Caco-2 (cell line): Measurements from ENCODE around the gene SOX30. TPM values are rescaled to one million over a fixed set of nuclear protein-coding genes. Genes with fewer than 3 reads are reported as not detected.

ENCODE experiments used
- BruUV-seq: library from RNA; stranded (reverse); fragments of 400-500 nt; replicated peaks from 2 replicates; lab custom pipeline; 2021; lab: Mats Ljungman, UMichigan
- CTCF ChIA-PET: fragments of 300-600 bp; sonication (Branson Sonifier 250); formaldehyde crosslinking; loops from one replicate; lab custom pipeline; 2022; ENCODE audit warnings: antibody characterized with exemption; lab: Charles Lee
- POLR2A ChIA-PET: fragments of 300-600 bp; sonication (Branson Sonifier 250); formaldehyde crosslinking; loops from one replicate; lab custom pipeline; 2022; ENCODE audit warnings: antibody characterized with exemption; lab: Charles Lee
- DNase-seq, 2 experiments: peaks; one replicate each; pipeline versions ENCODE4 v3.0.0 to v3.0.0-alpha.2; 2020 to 2022
- H3K27me3 ChIP-seq: replicated peaks from 2 replicates; pipeline ENCODE4 v1.6.0; 2011; ENCODE audit warnings: low read length; ENCODE audit not compliant: control insufficient read depth, insufficient read depth
- H3K36me3 ChIP-seq: 2 replicates; pipeline ENCODE4 v1.5.1; 2011; ENCODE audit warnings: low read length; ENCODE audit not compliant: control insufficient read depth, insufficient read depth
- H3K4me1 ChIP-seq: fragments of 250-450 bp; sonication (Bioruptor Pico); 2 replicates; pipeline ENCODE4 v1.5.1; 2020; ENCODE audit warnings: mild to moderate bottlenecking
- H3K4me3 ChIP-seq: 2 replicates; pipeline ENCODE4 v1.5.1; 2011; ENCODE audit warnings: low read depth, mild to moderate bottlenecking, control low read depth, low read length
- H3K9me3 ChIP-seq: fragments of 250-450 bp; sonication (Bioruptor Pico); 2 replicates; pipeline ENCODE4 v1.5.1; 2020; ENCODE audit warnings: mild to moderate bottlenecking, moderate library complexity
- H3K27ac Mint-ChIP-seq: one replicate; pipeline ENCODE4 v1.8.0; 2022; ENCODE audit warnings: mixed read lengths; ENCODE audit not compliant: unreplicated experiment
- H3K27me3 Mint-ChIP-seq: one replicate; pipeline ENCODE4 v1.8.0; 2022; ENCODE audit warnings: mixed read lengths; ENCODE audit not compliant: insufficient read depth, unreplicated experiment
- H3K36me3 Mint-ChIP-seq: one replicate; pipeline ENCODE4 v1.8.0; 2022; ENCODE audit warnings: mild to moderate bottlenecking, mixed read lengths; ENCODE audit not compliant: insufficient read depth, unreplicated experiment
- H3K4me1 Mint-ChIP-seq: one replicate; pipeline ENCODE4 v1.8.0; 2022; ENCODE audit warnings: low read depth, mixed read lengths; ENCODE audit not compliant: unreplicated experiment
- H3K4me3 Mint-ChIP-seq: one replicate; pipeline ENCODE4 v1.8.0; 2022; ENCODE audit warnings: mild to moderate bottlenecking, moderate library complexity, mixed read lengths; ENCODE audit not compliant: unreplicated experiment
- H3K9me3 Mint-ChIP-seq: one replicate; pipeline ENCODE4 v1.8.0; 2022; ENCODE audit warnings: mixed read lengths; ENCODE audit not compliant: unreplicated experiment
- CTCF ChIP-seq, 2 experiments: fragments of 200-600 bp in 1 of 2; IDR thresholded peaks; 1 replicate in 1 of 2; 2 replicates in 1 of 2; pipeline versions ENCODE4 v1.5.1 to v1.8.0; 2011 to 2022; ENCODE audit warnings: antibody characterized with exemption in 1 of 2, control low read depth in 1 of 2, inconsistent platforms in 1 of 2, low read depth in 1 of 2, low read length in 1 of 2, mild to moderate bottlenecking in 1 of 2, moderate library complexity in 1 of 2; ENCODE audit not compliant: insufficient read depth in 1 of 2, severe bottlenecking in 1 of 2, unreplicated experiment in 1 of 2
- intact Hi-C: fragments of 100-400 bp; cut with micrococcal nuclease; formaldehyde crosslinking; loops from one replicate; pipeline ENCODE4 v1.10.0; 2022; ENCODE audit not compliant: unreplicated experiment
- total RNA-seq: library from RNA; stranded (reverse); gene quantifications from 2 replicates; pipeline ENCODE4 v1.2.3, GENCODE V29; 2022

SOX30 gene
- total RNA-seq, 1 experiment from 2014 or later = 2.9 TPM

GRCh38 chr5:157599565-157599964 lies 52.7 kb downstream of the SOX30 start:
- Mint-ChIP-seq H3K4me1 (peaks cover 3% of the 10 kb centered on the region), H3K9me3 (no peaks in the 10 kb centered on the region), H3K36me3 (no peaks in the 10 kb centered on the region), H3K4me3 (no peak overlapping the region), H3K27me3 (no peaks in the 10 kb centered on the region), H3K27ac (no peak overlapping the region)
- no TSS peak for BruUV-seq
- intact Hi-C loops = no loop called here
- ChIA-PET CTCF (no interaction called here), POLR2A (no interaction called here)
- Histone ChIP-seq H3K4me1 (peaks cover 10% of the 10 kb centered on the region), H3K9me3 (no peaks in the 10 kb centered on the region), H3K27me3 (no peaks in the 10 kb centered on the region), H3K4me3 (no peak overlapping the region), H3K36me3 (no peaks in the 10 kb centered on the region)
- no peak for TF ChIP-seq CTCF (IDR thresholded peaks at IDR 0.05; ENCODE audit: insufficient read depth in 1 of 2, low read depth in 1 of 2, low read length in 1 of 2, severe bottlenecking in 1 of 2, unreplicated experiment in 1 of 2)
- DNase-seq = no peak

- CTCF ChIA-PET = no interaction called here
- no peak for DNase-seq
- Mint-ChIP-seq H3K36me3 (no peaks in the 10 kb centered on the region), H3K4me3 (no peak overlapping the region), H3K27ac (no peak overlapping the region), H3K9me3 (no peaks in the 10 kb centered on the region), H3K4me1 (peaks cover 10% of the 10 kb centered on the region), H3K27me3 (no peaks in the 10 kb centered on the region)
- H3K27me3 ChIP-seq = no peaks in the 10 kb centered on the region
- intact Hi-C loops = loop anchor here (1.0 kb wide), 1 partner anchor 40 kb away; no protein-coding TSS in a partner anchor
- H3K9me3 ChIP-seq = no peaks in the 10 kb centered on the region
- no peaks in the 10 kb centered on the region for H3K36me3 ChIP-seq
- no peak for TF ChIP-seq CTCF (IDR thresholded peaks at IDR 0.05; ENCODE audit: insufficient read depth in 1 of 2, low read depth in 1 of 2, low read length in 1 of 2, severe bottlenecking in 1 of 2, unreplicated experiment in 1 of 2)
- POLR2A ChIA-PET = no interaction called here
- H3K4me1 ChIP-seq = peaks cover 22% of the 10 kb centered on the region
- H3K4me3 ChIP-seq = no peak overlapping the region
- BruUV-seq = no TSS peak
Measured at GRCh38 chr5:157598350-157598936, 53.8 kb downstream of the SOX30 start.

GRCh38 chr5:157597277-157597676 lies 55.0 kb downstream of the SOX30 start:
- no peaks in the 10 kb centered on the region for H3K27me3 ChIP-seq
- H3K9me3 ChIP-seq = no peaks in the 10 kb centered on the region
- intact Hi-C loops = no loop called here
- peaks cover 33% of the 10 kb centered on the region for H3K4me1 ChIP-seq
- H3K36me3 Mint-ChIP-seq = no peaks in the 10 kb centered on the region
- H3K4me1 Mint-ChIP-seq = peaks cover 13% of the 10 kb centered on the region
- CTCF ChIA-PET = interaction anchor here (0.6 kb wide), 1 partner anchor 39 kb away, joined by 3 read pairs; no protein-coding TSS in a partner anchor
- H3K4me3 ChIP-seq = no peak overlapping the region
- no TSS peak for BruUV-seq
- no peak overlapping the region for H3K27ac Mint-ChIP-seq
- TF ChIP-seq CTCF (IDR thresholded peaks at IDR 0.05; ENCODE audit: insufficient read depth in 1 of 2, low read depth in 1 of 2, low read length in 1 of 2, severe bottlenecking in 1 of 2, unreplicated experiment in 1 of 2) = no peak
- H3K27me3 Mint-ChIP-seq = no peaks in the 10 kb centered on the region
- H3K9me3 Mint-ChIP-seq = no peaks in the 10 kb centered on the region
- no peak for DNase-seq
- no peaks in the 10 kb centered on the region for H3K36me3 ChIP-seq
- no peak overlapping the region for H3K4me3 Mint-ChIP-seq
- POLR2A ChIA-PET = no interaction called here
